A549 (cell line): ENCODE measurements around the gene MAGI2. TPM values are rescaled to one million over a fixed set of nuclear protein-coding genes. Genes with fewer than 3 reads are reported as not detected.

Source experiments
- ATAC-seq, 2 experiments: fragments of 200-7000 bp in 1 of 2; fragments of >200 bp in 1 of 2; cut with Nextera tagmentation in 1 of 2; cut with Tn5 transposase in 1 of 2; 3 replicates each; pipeline versions ENCODE4 v1.8.0 to v1.9.1; 2018 to 2020; ENCODE audit warnings: mild to moderate bottlenecking in 1 of 2, moderate library complexity in 1 of 2
- CTCF ChIA-PET: fragments of 300-600 bp; sonication (Branson Sonifier 250); formaldehyde crosslinking; extraction: SDS; loops from one replicate; lab custom pipeline; 2021; ENCODE audit warnings: antibody characterized with exemption, inconsistent platforms; lab: Yijun Ruan, JAX
- POLR2A ChIA-PET: fragments of 350-600 bp; formaldehyde crosslinking; extraction: SDS; loops from one replicate; lab custom pipeline; 2021; ENCODE audit warnings: antibody characterized with exemption, inconsistent platforms; lab: Yijun Ruan, JAX
- DNase-seq, 2 experiments: peaks; one replicate each; pipeline versions ENCODE4 v3.0.0 to v3.0.0-alpha.2; 2011 to 2016; ENCODE audit warnings: low read depth in 1 of 2, low spot score in 1 of 2
- FAIRE-seq: peaks from 2 replicates; lab custom pipeline; 2011; peaks lifted over from hg19 to GRCh38; lab: Jason Lieb, UNC
- H3K27ac ChIP-seq, 2 experiments: fragments of >200 bp; sonication (Bioruptor Twin); formaldehyde crosslinking; 3 replicates each; pipeline ENCODE4 v1.5.1; 2016 to 2017
- H3K4me1 ChIP-seq: fragments of >200 bp; sonication (Bioruptor Twin); formaldehyde crosslinking; 3 replicates; pipeline ENCODE4 v1.6.1; 2016
- H3K4me2 ChIP-seq: fragments of >200 bp; sonication (Bioruptor Twin); formaldehyde crosslinking; 3 replicates; pipeline ENCODE4 v1.6.1; 2016
- H3K4me3 ChIP-seq: fragments of >200 bp; sonication (Bioruptor Twin); formaldehyde crosslinking; 3 replicates; pipeline ENCODE4 v1.5.1; 2016
- H3K9me3 ChIP-seq: fragments of >200 bp; sonication (Bioruptor Twin); formaldehyde crosslinking; 3 replicates; pipeline ENCODE4 v1.6.1; 2016
- BHLHE40 ChIP-seq: IDR thresholded peaks from 2 replicates; pipeline ENCODE4 v1.6.1; 2012; ENCODE audit warnings: low read depth, low read length, inconsistent platforms
- CEBPB ChIP-seq, 2 experiments: fragments of >200 bp in 1 of 2; sonication (Bioruptor Twin) in 1 of 2; formaldehyde crosslinking in 1 of 2; IDR thresholded peaks; 2 replicates each; pipeline ENCODE4 v1.6.1; 2012 to 2016
- CHD2 ChIP-seq: fragments of 150-350 bp; IDR thresholded peaks from 2 replicates; pipeline ENCODE4 v1.6.1; 2014; ENCODE audit warnings: low read length; ENCODE audit not compliant: partially characterized antibody
- CHD4 ChIP-seq: fragments of 200-600 bp; sonication (generic); IDR thresholded peaks from 2 replicates; pipeline ENCODE4 v1.6.1; 2016; ENCODE audit warnings: antibody characterized with exemption, mild to moderate bottlenecking, borderline replicate concordance
- EHF ChIP-seq: fragments of 250-450 bp; sonication (Bioruptor Pico); IDR thresholded peaks from 2 replicates; pipeline ENCODE4 v1.5.0; 2020; ENCODE audit warnings: mild to moderate bottlenecking
- EHMT2 ChIP-seq: fragments of 200-600 bp; sonication (generic); IDR thresholded peaks from 2 replicates; pipeline ENCODE4 v1.6.1; 2016; ENCODE audit warnings: antibody characterized with exemption, low read depth, mild to moderate bottlenecking, moderate library complexity
- EP300 ChIP-seq, 2 experiments: fragments of >200 bp; sonication (Bioruptor Twin); formaldehyde crosslinking; IDR thresholded peaks; 2 replicates in 1 of 2; 3 replicates in 1 of 2; pipeline ENCODE4 v1.6.1; 2016 to 2017
- ESRRA ChIP-seq: fragments of 150-350 bp; IDR thresholded peaks from 2 replicates; pipeline ENCODE4 v1.6.1; 2014; ENCODE audit warnings: mild to moderate bottlenecking, low read length, borderline replicate concordance
- FOSB ChIP-seq: fragments of 250-450 bp; sonication (Bioruptor Pico); IDR thresholded peaks from 2 replicates; pipeline ENCODE4 v1.5.0; 2020; ENCODE audit warnings: mild to moderate bottlenecking, moderate library complexity
- FOSL2 ChIP-seq, 2 experiments: fragments of 450-650 bp in 1 of 2; fragments of >200 bp in 1 of 2; sonication (Bioruptor Twin) in 1 of 2; formaldehyde crosslinking; IDR thresholded peaks; 2 replicates each; pipeline versions ENCODE4 v1.5.0 to v1.6.1; 2016 to 2020; ENCODE audit warnings: mild to moderate bottlenecking in 1 of 2, moderate library complexity in 1 of 2
- FOXS1 ChIP-seq: fragments of 250-450 bp; sonication (Bioruptor Pico); IDR thresholded peaks from 2 replicates; pipeline ENCODE4 v1.5.0; 2020; ENCODE audit warnings: mild to moderate bottlenecking, moderate library complexity
- GATA3 ChIP-seq: IDR thresholded peaks from 2 replicates; pipeline ENCODE4 v1.6.1; 2012; ENCODE audit warnings: borderline replicate concordance
- HOXA7 ChIP-seq: fragments of 250-450 bp; sonication (Bioruptor Pico); IDR thresholded peaks from 2 replicates; pipeline ENCODE4 v1.5.0; 2020; ENCODE audit warnings: mild to moderate bottlenecking, moderate library complexity
- HOXB13 ChIP-seq: fragments of 250-450 bp; sonication (Bioruptor Pico); IDR thresholded peaks from 2 replicates; pipeline ENCODE4 v1.5.0; 2020; ENCODE audit warnings: low read depth, mild to moderate bottlenecking, moderate library complexity
- HOXB5 ChIP-seq: fragments of 250-450 bp; sonication (Bioruptor Pico); IDR thresholded peaks from 2 replicates; pipeline ENCODE4 v1.5.0; 2020; ENCODE audit warnings: mild to moderate bottlenecking, moderate library complexity
- JUNB ChIP-seq: fragments of >200 bp; sonication (Bioruptor Twin); formaldehyde crosslinking; IDR thresholded peaks from 2 replicates; pipeline ENCODE4 v1.6.1; 2016
- KDM1A ChIP-seq: fragments of 200-600 bp; sonication (generic); IDR thresholded peaks from 2 replicates; pipeline ENCODE4 v1.6.1; 2016; ENCODE audit warnings: low read depth, mild to moderate bottlenecking
- KDM5A ChIP-seq: fragments of 200-600 bp; sonication (generic); IDR thresholded peaks from 2 replicates; pipeline ENCODE4 v1.6.1; 2016; ENCODE audit warnings: antibody characterized with exemption, mild to moderate bottlenecking
- PHF8 ChIP-seq: fragments of 200-600 bp; sonication (generic); IDR thresholded peaks from 2 replicates; pipeline ENCODE4 v1.6.1; 2016; ENCODE audit warnings: low read depth, mild to moderate bottlenecking, antibody characterized with exemption, moderate library complexity, borderline replicate concordance
- RARB ChIP-seq: fragments of 250-450 bp; sonication (Bioruptor Pico); IDR thresholded peaks from 2 replicates; pipeline ENCODE4 v1.8.0; 2021; ENCODE audit warnings: mild to moderate bottlenecking, moderate library complexity
- RFX5 ChIP-seq: fragments of 450-650 bp; IDR thresholded peaks from 2 replicates; pipeline ENCODE4 v1.7.1; 2014; ENCODE audit warnings: antibody characterized with exemption, mild to moderate bottlenecking, moderate library complexity
- TFCP2L1 ChIP-seq: fragments of 250-450 bp; sonication (Bioruptor Pico); IDR thresholded peaks from 2 replicates; pipeline ENCODE4 v1.5.0; 2021; ENCODE audit warnings: mild to moderate bottlenecking
- ZC3H11A ChIP-seq: fragments of 450-650 bp; IDR thresholded peaks from 2 replicates; pipeline ENCODE4 v1.6.1; 2014; ENCODE audit warnings: antibody characterized with exemption, mild to moderate bottlenecking
- ZSCAN20 ChIP-seq: fragments of 250-450 bp; sonication (Bioruptor Pico); IDR thresholded peaks from 2 replicates; pipeline ENCODE4 v1.8.0; 2022; ENCODE audit warnings: mild to moderate bottlenecking, moderate library complexity
- WGBS: methylation state at CpG from one replicate; pipeline ENCODE4 v1.1.6; 2017; ENCODE audit errors: missing lambda C conversion rate; 5-methylcytosine and 5-hydroxymethylcytosine counted together
- polyA plus RNA-seq, 4 experiments: library from polyadenylated mRNA; depleted of rRNA in 3 of 4; stranded (reverse); fragments of >200 nt; fragmentation: RNase III in 1 of 4; extraction: RNeasy Plus Mini Kit Qiagen cat#74134 plus additional on column Dnase treatment in 1 of 4; gene quantifications; 2 replicates in 3 of 4; 3 replicates in 1 of 4; pipeline ENCODE4 v1.2.3, GENCODE V29; 2011 to 2017
- TF ChIP-seq, protein P1 (sequence below): fragments of 450-650 bp; IDR thresholded peaks from 2 replicates; pipeline ENCODE4 v1.6.1; 2014; ENCODE audit warnings: antibody characterized with exemption
- TF ChIP-seq, protein P2 (sequence below): fragments of 250-450 bp; sonication (Bioruptor Pico); IDR thresholded peaks from 2 replicates; pipeline ENCODE4 v1.5.0; 2021; ENCODE audit warnings: mild to moderate bottlenecking, moderate library complexity, borderline replicate concordance
- TF ChIP-seq, protein P3 (sequence below): fragments of 200-600 bp; sonication (generic); IDR thresholded peaks from 2 replicates; pipeline ENCODE4 v1.6.1; 2016; ENCODE audit warnings: antibody characterized with exemption, mild to moderate bottlenecking, moderate library complexity

MAGI2 gene
- polyA plus RNA-seq, 2 of the 4 experiments (the other 2 are of a cell fraction): 0.48 to 0.81 TPM

DNA sequence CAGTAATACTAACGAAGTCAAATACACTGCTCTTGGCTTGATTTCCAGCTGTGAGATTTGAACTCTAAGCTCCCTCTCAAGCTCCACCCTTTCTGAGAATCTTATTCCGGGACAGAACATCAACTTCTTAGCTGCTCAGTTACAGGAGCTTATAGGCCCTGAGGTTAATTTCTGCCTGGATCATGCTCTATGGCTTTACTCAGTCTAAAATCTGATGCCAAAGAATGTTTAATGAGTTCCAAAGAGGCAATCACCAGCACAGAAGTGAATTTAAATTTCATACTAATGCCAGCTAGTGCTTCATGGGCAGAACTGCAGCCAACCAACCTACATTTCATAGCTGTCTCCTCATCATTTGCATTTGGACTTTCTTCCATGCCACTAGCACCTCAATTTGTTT is 707.2 kb downstream of the MAGI2 start:
- Histone ChIP-seq H3K4me2 (no peak overlapping the region), H3K4me3 (no peak overlapping the region), H3K4me1 (no peaks in the 10 kb centered on the region), H3K27ac (no peak overlapping the region), H3K9me3 (no peaks in the 10 kb centered on the region)
- ATAC-seq: no peak
- 4% methylated on average over 2 of the region's 2 CpGs for WGBS
- CTCF ChIA-PET: interaction anchor here (0.9 kb wide), 1 partner anchor 10 kb away, joined by 3 read pairs; no protein-coding TSS in a partner anchor
- POLR2A ChIA-PET: no interaction called here
- FAIRE-seq: no peak
- no peak for DNase-seq
- TF ChIP-seq BHLHE40 (no peak), JUNB (no peak), HOXB5 (no peak), KDM1A (no peak), CHD4 (no peak), RFX5 (no peak), PHF8 (no peak), GATA3 (no peak), HOXB13 (CRISPR knock-in tag) (no peak)
- TF ChIP-seq, protein P1, sequence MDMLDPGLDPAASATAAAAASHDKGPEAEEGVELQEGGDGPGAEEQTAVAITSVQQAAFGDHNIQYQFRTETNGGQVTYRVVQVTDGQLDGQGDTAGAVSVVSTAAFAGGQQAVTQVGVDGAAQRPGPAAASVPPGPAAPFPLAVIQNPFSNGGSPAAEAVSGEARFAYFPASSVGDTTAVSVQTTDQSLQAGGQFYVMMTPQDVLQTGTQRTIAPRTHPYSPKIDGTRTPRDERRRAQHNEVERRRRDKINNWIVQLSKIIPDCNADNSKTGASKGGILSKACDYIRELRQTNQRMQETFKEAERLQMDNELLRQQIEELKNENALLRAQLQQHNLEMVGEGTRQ: no peak
- TF ChIP-seq, protein P2, sequence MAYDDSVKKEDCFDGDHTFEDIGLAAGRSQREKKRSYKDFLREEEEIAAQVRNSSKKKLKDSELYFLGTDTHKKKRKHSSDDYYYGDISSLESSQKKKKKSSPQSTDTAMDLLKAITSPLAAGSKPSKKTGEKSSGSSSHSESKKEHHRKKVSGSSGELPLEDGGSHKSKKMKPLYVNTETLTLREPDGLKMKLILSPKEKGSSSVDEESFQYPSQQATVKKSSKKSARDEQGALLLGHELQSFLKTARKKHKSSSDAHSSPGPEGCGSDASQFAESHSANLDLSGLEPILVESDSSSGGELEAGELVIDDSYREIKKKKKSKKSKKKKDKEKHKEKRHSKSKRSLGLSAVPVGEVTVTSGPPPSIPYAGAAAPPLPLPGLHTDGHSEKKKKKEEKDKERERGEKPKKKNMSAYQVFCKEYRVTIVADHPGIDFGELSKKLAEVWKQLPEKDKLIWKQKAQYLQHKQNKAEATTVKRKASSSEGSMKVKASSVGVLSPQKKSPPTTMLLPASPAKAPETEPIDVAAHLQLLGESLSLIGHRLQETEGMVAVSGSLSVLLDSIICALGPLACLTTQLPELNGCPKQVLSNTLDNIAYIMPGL (CRISPR knock-in tag): no peak
- TF ChIP-seq, all 56 proteins: peak for 0

DNA sequence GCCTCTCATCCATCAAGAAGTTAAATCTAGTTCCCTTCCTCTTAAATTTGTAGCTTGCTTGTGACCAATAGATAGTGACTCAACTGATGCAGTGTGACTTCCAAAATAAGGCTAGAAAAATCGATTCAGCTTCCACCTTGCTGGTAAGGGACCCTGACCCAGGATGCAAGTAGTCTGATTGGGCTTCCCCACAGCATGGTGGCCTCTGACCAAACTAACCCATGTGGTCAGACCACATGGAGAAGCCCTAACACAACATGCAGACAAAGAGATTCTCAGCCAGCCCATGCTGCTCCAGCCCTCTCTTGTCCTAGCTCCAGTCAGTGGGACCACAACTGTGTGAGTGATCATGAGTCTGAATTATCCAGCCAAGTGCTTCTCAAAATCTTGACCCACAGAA is 710.8 kb downstream of the MAGI2 start:
- no peak for ATAC-seq
- WGBS: 0% methylated on average over 1 of the region's 1 CpG
- POLR2A ChIA-PET: no interaction called here
- H3K4me3 ChIP-seq: no peak overlapping the region
- no peak for FAIRE-seq
- TF ChIP-seq EHMT2 (no peak), KDM5A (no peak), RFX5 (no peak), TFCP2L1 (CRISPR knock-in tag) (no peak)
- no peak overlapping the region for H3K4me2 ChIP-seq
- CTCF ChIA-PET: no interaction called here
- H3K27ac ChIP-seq: no peak overlapping the region
- no peaks in the 10 kb centered on the region for H3K9me3 ChIP-seq
- no peak for DNase-seq
- H3K4me1 ChIP-seq: no peaks in the 10 kb centered on the region

DNA sequence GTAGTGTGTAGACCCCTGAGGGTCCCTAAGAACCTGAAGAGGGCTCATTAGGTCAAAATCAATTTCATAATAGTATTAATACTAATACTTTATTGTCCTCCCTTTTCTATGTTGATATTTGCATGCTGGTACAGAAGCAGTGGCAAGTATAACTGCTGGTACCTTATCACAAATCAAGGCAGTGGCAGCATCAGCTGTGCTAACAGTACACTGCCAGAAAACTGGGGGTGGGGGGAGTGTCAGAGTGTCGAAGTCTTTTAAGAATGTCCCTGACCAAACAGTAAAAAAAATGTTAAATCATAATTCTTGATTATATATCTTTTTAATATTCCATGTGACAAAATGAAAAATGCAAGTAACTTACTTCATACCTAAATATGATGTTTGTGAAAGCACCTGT is 716.9 kb downstream of the MAGI2 start:
- H3K4me2 ChIP-seq: no peak overlapping the region
- 0% methylated on average over 1 of the region's 1 CpG for WGBS

DNA sequence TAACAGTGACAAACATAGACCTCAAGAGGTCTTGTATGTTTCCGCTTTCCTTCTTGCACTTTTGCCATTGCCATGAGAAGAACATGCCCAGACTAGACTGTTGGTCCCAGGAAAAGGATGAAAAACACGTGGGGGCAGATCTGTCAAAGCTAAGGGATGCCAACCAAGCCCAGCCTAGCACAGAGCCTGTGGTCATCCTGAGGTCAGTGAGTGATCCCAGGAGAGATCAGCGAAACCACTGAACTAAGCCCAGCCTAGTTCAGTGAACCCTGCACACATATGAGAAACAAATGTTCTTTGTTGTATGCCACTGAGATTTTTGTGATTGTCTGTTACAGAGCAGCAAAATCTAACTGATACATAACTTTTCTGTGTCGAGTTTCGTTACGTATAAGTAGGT is 718.8 kb downstream of the MAGI2 start:
- ATAC-seq (no peak), DNase-seq (no peak), FAIRE-seq (no peak)
- H3K4me1 ChIP-seq: no peaks in the 10 kb centered on the region
- ChIA-PET POLR2A (no interaction called here), CTCF (no interaction called here)
- TF ChIP-seq FOSL2 (IDR thresholded peaks at IDR 0.05): no peak
- TF ChIP-seq FOSL2 (CRISPR knock-in tag; IDR thresholded peaks at IDR 0.05): no peak
- TF ChIP-seq KDM5A: no peak
- no peak for TF ChIP-seq HOXB13 (CRISPR knock-in tag)
- TF ChIP-seq EHF (CRISPR knock-in tag): no peak
- no peak for TF ChIP-seq ZC3H11A
- no peak for TF ChIP-seq FOXS1 (CRISPR knock-in tag)
- TF ChIP-seq CEBPB (IDR thresholded peaks at IDR 0.05): no peak
- TF ChIP-seq HOXB5: no peak
- no peak for TF ChIP-seq EP300 (IDR thresholded peaks at IDR 0.05)
- no peak for TF ChIP-seq RARB (CRISPR knock-in tag)
- TF ChIP-seq HOXA7 (CRISPR knock-in tag): no peak
- no peak for TF ChIP-seq ZSCAN20 (CRISPR knock-in tag)
- no peak for TF ChIP-seq CHD2
- TF ChIP-seq, protein P3, sequence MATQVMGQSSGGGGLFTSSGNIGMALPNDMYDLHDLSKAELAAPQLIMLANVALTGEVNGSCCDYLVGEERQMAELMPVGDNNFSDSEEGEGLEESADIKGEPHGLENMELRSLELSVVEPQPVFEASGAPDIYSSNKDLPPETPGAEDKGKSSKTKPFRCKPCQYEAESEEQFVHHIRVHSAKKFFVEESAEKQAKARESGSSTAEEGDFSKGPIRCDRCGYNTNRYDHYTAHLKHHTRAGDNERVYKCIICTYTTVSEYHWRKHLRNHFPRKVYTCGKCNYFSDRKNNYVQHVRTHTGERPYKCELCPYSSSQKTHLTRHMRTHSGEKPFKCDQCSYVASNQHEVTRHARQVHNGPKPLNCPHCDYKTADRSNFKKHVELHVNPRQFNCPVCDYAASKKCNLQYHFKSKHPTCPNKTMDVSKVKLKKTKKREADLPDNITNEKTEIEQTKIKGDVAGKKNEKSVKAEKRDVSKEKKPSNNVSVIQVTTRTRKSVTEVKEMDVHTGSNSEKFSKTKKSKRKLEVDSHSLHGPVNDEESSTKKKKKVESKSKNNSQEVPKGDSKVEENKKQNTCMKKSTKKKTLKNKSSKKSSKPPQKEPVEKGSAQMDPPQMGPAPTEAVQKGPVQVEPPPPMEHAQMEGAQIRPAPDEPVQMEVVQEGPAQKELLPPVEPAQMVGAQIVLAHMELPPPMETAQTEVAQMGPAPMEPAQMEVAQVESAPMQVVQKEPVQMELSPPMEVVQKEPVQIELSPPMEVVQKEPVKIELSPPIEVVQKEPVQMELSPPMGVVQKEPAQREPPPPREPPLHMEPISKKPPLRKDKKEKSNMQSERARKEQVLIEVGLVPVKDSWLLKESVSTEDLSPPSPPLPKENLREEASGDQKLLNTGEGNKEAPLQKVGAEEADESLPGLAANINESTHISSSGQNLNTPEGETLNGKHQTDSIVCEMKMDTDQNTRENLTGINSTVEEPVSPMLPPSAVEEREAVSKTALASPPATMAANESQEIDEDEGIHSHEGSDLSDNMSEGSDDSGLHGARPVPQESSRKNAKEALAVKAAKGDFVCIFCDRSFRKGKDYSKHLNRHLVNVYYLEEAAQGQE: no peak
- no peak for TF ChIP-seq ESRRA
- TF ChIP-seq RFX5: no peak
- TF ChIP-seq FOSB (CRISPR knock-in tag): no peak
- WGBS: 37% methylated on average over 6 of the region's 6 CpGs
- H3K9me3 ChIP-seq: no peaks in the 10 kb centered on the region
- no peak overlapping the region for H3K27ac ChIP-seq
- no peak overlapping the region for H3K4me2 ChIP-seq
- H3K4me3 ChIP-seq: no peak overlapping the region

More for the DNA sequence above, 716.9 kb downstream of the MAGI2 start:
- CTCF ChIA-PET: no interaction called here
- Histone ChIP-seq H3K4me3 (no peak overlapping the region), H3K9me3 (no peaks in the 10 kb centered on the region), H3K27ac (no peak overlapping the region), H3K4me1 (no peaks in the 10 kb centered on the region)
- POLR2A ChIA-PET: no interaction called here
- no peak for FAIRE-seq
- ATAC-seq: no peak
- no peak for TF ChIP-seq RFX5
- DNase-seq: no peak
